Keratinocyte (primary cell): ENCODE results near the gene ZSCAN5A. TPM values are rescaled to one million over a fixed set of nuclear protein-coding genes. Genes with fewer than 3 reads are reported as not detected.

Source experiments
- DNase-seq: peaks from one replicate; pipeline ENCODE4 v3.0.0-alpha.2; 2011; ENCODE audit warnings: low read depth, missing footprints, low spot score
- FAIRE-seq: peaks from 2 replicates; lab custom pipeline; 2011; peaks lifted over from hg19 to GRCh38; lab: Jason Lieb, UNC
- H2AFZ ChIP-seq: 2 replicates; pipeline ENCODE4 v1.6.0; 2012; ENCODE audit warnings: low read length, control low read depth, inconsistent platforms; ENCODE audit not compliant: control insufficient read depth
- H3K27ac ChIP-seq: 2 replicates; pipeline ENCODE4 v1.5.1; 2011; ENCODE audit warnings: low read length; ENCODE audit not compliant: control insufficient read depth, insufficient read depth
- H3K27me3 ChIP-seq: 3 replicates; pipeline ENCODE4 v1.6.0; 2011; ENCODE audit warnings: low read length; ENCODE audit not compliant: control insufficient read depth, insufficient read depth; ENCODE audit errors: extremely low read depth
- H3K36me3 ChIP-seq, 2 experiments: 2 replicates in 1 of 2; 3 replicates in 1 of 2; pipeline ENCODE4 v1.5.1; 2011; ENCODE audit warnings: low read length in 2 of 2, mild to moderate bottlenecking in 1 of 2; ENCODE audit not compliant: control insufficient read depth in 2 of 2, insufficient read depth in 2 of 2; ENCODE audit errors: extremely low read depth in 1 of 2
- H3K4me1 ChIP-seq: 3 replicates; pipeline ENCODE4 v1.5.1; 2011; ENCODE audit warnings: low read length; ENCODE audit not compliant: control insufficient read depth, insufficient read depth; ENCODE audit errors: extremely low read depth
- H3K4me2 ChIP-seq: 3 replicates; pipeline ENCODE4 v1.6.0; 2011; ENCODE audit warnings: low read depth, low read length; ENCODE audit not compliant: control insufficient read depth, insufficient read depth; ENCODE audit errors: extremely low read depth
- H3K4me3 ChIP-seq, 3 experiments: fragments of 200-600 bp in 1 of 3; sonication (generic) in 1 of 3; 2 replicates in 2 of 3; 3 replicates in 1 of 3; pipeline ENCODE4 v1.5.1; 2011 to 2016; ENCODE audit warnings: low read length in 3 of 3, mild to moderate bottlenecking in 3 of 3, control low read depth in 2 of 3, inconsistent platforms in 1 of 3, low read depth in 1 of 3, mixed read lengths in 1 of 3, mixed run types in 1 of 3, moderate library complexity in 1 of 3; ENCODE audit not compliant: control insufficient read depth in 2 of 3, insufficient read depth in 2 of 3; ENCODE audit errors: extremely low read depth in 1 of 3
- H3K79me2 ChIP-seq: 2 replicates; pipeline ENCODE4 v1.6.0; 2012; ENCODE audit warnings: low read length; ENCODE audit not compliant: control insufficient read depth, insufficient read depth
- H3K9ac ChIP-seq: 3 replicates; pipeline ENCODE4 v1.6.0; 2011; ENCODE audit warnings: low read length; ENCODE audit not compliant: control insufficient read depth, insufficient read depth; ENCODE audit errors: extremely low read depth
- H3K9me1 ChIP-seq: 3 replicates; pipeline ENCODE4 v1.6.0; 2011; ENCODE audit warnings: low read length; ENCODE audit not compliant: control insufficient read depth, insufficient read depth; ENCODE audit errors: extremely low read depth
- H3K9me3 ChIP-seq: 2 replicates; pipeline ENCODE4 v1.5.1; 2012; ENCODE audit warnings: low read depth, low read length; ENCODE audit not compliant: control insufficient read depth
- H4K20me1 ChIP-seq: 3 replicates; pipeline ENCODE4 v1.6.0; 2011; ENCODE audit warnings: low read length; ENCODE audit not compliant: control insufficient read depth, insufficient read depth; ENCODE audit errors: extremely low read depth
- CTCF ChIP-seq, 3 experiments: IDR thresholded peaks in 1 of 3; conservative IDR thresholded peaks in 1 of 3; optimal IDR thresholded peaks in 1 of 3; 2 replicates in 2 of 3; 3 replicates in 1 of 3; pipeline versions ENCODE3 to v1.5.1; 2011; ENCODE audit warnings: low read length in 3 of 3, mild to moderate bottlenecking in 3 of 3, moderate library complexity in 2 of 3, control low read depth in 1 of 3, inconsistent platforms in 1 of 3; ENCODE audit not compliant: insufficient read depth in 2 of 3; ENCODE audit errors: extremely low read depth in 1 of 3
- EZH2 ChIP-seq: IDR thresholded peaks from one replicate; pipeline ENCODE4 v1.6.1; 2012; ENCODE audit warnings: inconsistent platforms, mild to moderate bottlenecking, low read length, moderate library complexity
- dilution Hi-C: fragments of 300-500 bp; cut with MboI; formaldehyde crosslinking; loops from one replicate; pipeline ENCODE4 v1.7.0; 2020; ENCODE audit warnings: low sequenced_read_pairs; ENCODE audit not compliant: extremely low pct_ligation_motif_present
- polyA plus RNA-seq, 5 experiments: library from polyadenylated mRNA; depleted of rRNA in 3 of 5; stranded (reverse) in 3 of 5; stranded (forward) in 1 of 5; unstranded in 1 of 5; fragments of >200 nt; gene quantifications; 1 replicate in 1 of 5; 2 replicates in 3 of 5; 3 replicates in 1 of 5; pipeline versions ENCODE4 v1.2.1 to v1.2.3, GENCODE V29; 2011 to 2012; ENCODE audit warnings: missing spikeins in 2 of 5, low read depth in 1 of 5, low replicate concordance in 1 of 5

Gene ZSCAN5A
- polyA plus RNA-seq, 1 donor (not counting 4 experiments of a cell fraction or from before 2014, with no cell fraction given), result 6.1 TPM

- TF ChIP-seq EZH2 (no peak), CTCF (optimal IDR thresholded peaks at IDR 0.05 in 1 of 3, IDR thresholded peaks at IDR 0.05 in 1 of 3, conservative IDR thresholded peaks at IDR 0.05 in 1 of 3; ENCODE audit: extremely low read depth in 1 of 3, insufficient read depth in 2 of 3, low read length in 3 of 3) (no peak)
- H3K4me1 ChIP-seq, result peaks cover 14% of the 10 kb centered on the region
- H3K79me2 ChIP-seq, result no peaks in the 10 kb centered on the region
- H3K9me1 ChIP-seq, result no peaks in the 10 kb centered on the region
- H3K4me3 ChIP-seq, result no peak overlapping the region
- dilution Hi-C loops, result no loop called here
- FAIRE-seq (no peak), DNase-seq (no peak)
- no peak overlapping the region for H3K4me2 ChIP-seq
- H3K9me3 ChIP-seq, result no peaks in the 10 kb centered on the region
- no peak overlapping the region for H3K27ac ChIP-seq
- no peak overlapping the region for H2AFZ ChIP-seq
- no peaks in the 10 kb centered on the region for H3K36me3 ChIP-seq
- H4K20me1 ChIP-seq, result no peaks in the 10 kb centered on the region
- H3K27me3 ChIP-seq, result no peaks in the 10 kb centered on the region
- no peak overlapping the region for H3K9ac ChIP-seq
Measured at GRCh38 chr19:56290104-56290503, 24.5 kb downstream of the ZSCAN5A start.

- no peak for FAIRE-seq
- dilution Hi-C loops, result no loop called here
Measured at GRCh38 chr19:56284746-56285145, 29.9 kb downstream of the ZSCAN5A start.

More at GRCh38 chr19:56284746-56285145, 29.9 kb downstream of the ZSCAN5A start:
- Histone ChIP-seq H3K27ac (no peak overlapping the region), H4K20me1 (no peaks in the 10 kb centered on the region), H3K4me1 (no peaks in the 10 kb centered on the region), H3K9me1 (no peaks in the 10 kb centered on the region), H3K36me3 (no peaks in the 10 kb centered on the region), H3K9ac (no peak overlapping the region), H2AFZ (no peak overlapping the region), H3K27me3 (no peaks in the 10 kb centered on the region), H3K9me3 (no peaks in the 10 kb centered on the region), H3K4me2 (no peak overlapping the region), H3K79me2 (no peaks in the 10 kb centered on the region), H3K4me3 (no peak overlapping the region)
- no peak for DNase-seq
- TF ChIP-seq EZH2 (no peak), CTCF (optimal IDR thresholded peaks at IDR 0.05 in 1 of 3, IDR thresholded peaks at IDR 0.05 in 1 of 3, conservative IDR thresholded peaks at IDR 0.05 in 1 of 3; ENCODE audit: extremely low read depth in 1 of 3, insufficient read depth in 2 of 3, low read length in 3 of 3) (no peak)
